Activated naive CD4-positive, alpha-beta T cell treated with anti-CD3 and anti-CD28 coated beads, Interleukin-2, amount 50 U/mL, for 24 hours (primary cell): ENCODE results near the gene SKP2.
"Not testable (repeated sequence)": the region's sequence is repeated elsewhere in the genome, so short reads cannot be mapped to it uniquely, and the experiment has no call there.

Experiments used
- H3K27ac Mint-ChIP-seq: one replicate; pipeline ENCODE4 v1.8.0; 2021; ENCODE audit warnings: mild to moderate bottlenecking, mixed read lengths
- H3K27me3 Mint-ChIP-seq: one replicate; pipeline ENCODE4 v1.8.0; 2021; ENCODE audit warnings: mixed read lengths
- H3K36me3 Mint-ChIP-seq: one replicate; pipeline ENCODE4 v1.8.0; 2021; ENCODE audit warnings: mixed read lengths
- H3K4me1 Mint-ChIP-seq: one replicate; pipeline ENCODE4 v1.8.0; 2021; ENCODE audit warnings: mixed read lengths
- H3K4me3 Mint-ChIP-seq: one replicate; pipeline ENCODE4 v1.8.0; 2021; ENCODE audit warnings: mild to moderate bottlenecking, mixed read lengths
- H3K9me3 Mint-ChIP-seq: one replicate; pipeline ENCODE4 v1.8.0; 2021; ENCODE audit warnings: mixed read lengths

Gene SKP2

GRCh38 chr5:36151434-36152323 is at the start of gene SKP2, which contains the start of gene LMBRD2:
SKP2 (plus strand) TSS chr5:36152111; CDS start chr5:36152263, 152 bp downstream.
LMBRD2 (minus strand) TSS chr5:36151887; CDS start chr5:36143349, 8,538 bp downstream.
- H3K27ac Mint-ChIP-seq: peak within 1 kb of the TSS; percentile 88
- peak within 1 kb of the TSS; percentile 92 for H3K4me3 Mint-ChIP-seq
- H3K36me3 Mint-ChIP-seq: peaks cover 16% of the 10 kb centered on the region
- no peaks in the 10 kb centered on the region for H3K9me3 Mint-ChIP-seq
- peaks cover 70% of the 10 kb centered on the region for H3K4me1 Mint-ChIP-seq
- H3K27me3 Mint-ChIP-seq: no peaks in the 10 kb centered on the region

DNA sequence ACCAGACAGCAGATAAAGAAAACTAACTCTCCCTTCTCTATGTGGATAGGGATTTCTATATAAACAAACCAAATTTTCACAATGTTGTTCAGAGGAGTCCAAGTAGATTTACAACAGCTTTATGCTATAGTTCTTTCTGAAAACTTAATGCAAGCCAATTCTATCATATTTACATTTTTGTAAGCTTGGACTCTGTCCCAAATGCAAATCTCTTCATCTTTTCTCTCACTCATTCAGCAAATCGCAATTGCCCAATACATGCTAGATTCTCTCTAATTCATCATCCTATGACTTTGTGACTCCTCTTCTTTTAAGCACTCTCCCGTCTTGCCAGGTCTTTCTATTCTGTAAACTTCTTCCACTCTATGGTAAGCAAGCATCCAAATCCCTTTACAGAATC is 46.1 kb upstream of the SKP2 start:
- H3K4me1 Mint-ChIP-seq: no peaks in the 10 kb centered on the region
- H3K27ac Mint-ChIP-seq: no peak overlapping the region
- no peak overlapping the region for H3K4me3 Mint-ChIP-seq
- peaks cover 33% of the 10 kb centered on the region for H3K36me3 Mint-ChIP-seq
- H3K27me3 Mint-ChIP-seq: no peaks in the 10 kb centered on the region
- H3K9me3 Mint-ChIP-seq: no peaks in the 10 kb centered on the region

DNA sequence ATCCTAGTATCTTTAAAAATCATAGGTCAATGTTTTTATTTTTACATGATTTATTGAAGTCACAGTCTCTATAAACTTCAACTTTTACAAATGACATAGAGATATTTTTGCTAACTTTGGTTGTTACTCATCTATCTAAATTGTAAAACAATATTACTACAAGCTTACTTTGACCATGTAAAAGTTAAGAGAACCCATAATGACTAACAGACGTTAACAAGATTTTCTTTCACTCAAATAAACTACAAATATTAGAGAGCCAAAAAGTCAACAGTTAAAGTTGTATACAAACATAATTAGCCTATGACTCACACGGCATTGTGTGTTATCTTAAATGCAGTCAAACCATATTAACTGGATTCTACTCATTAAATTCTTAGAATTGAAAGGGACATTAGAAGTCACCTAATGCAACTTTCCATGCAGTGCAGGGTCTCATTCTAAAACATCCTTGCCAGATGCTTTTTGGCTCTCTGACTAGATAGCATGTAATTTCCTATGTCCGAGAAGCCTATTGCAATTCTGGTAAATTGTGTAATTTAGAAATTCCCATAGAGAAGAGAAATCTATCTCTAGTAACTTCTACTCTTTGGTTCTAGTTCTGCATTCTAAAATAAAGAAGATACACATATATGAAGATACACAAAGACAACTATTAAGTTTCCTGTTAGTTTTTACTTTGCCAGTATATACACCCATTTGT is 43.0 kb upstream of the SKP2 start:
- no peak overlapping the region for H3K27ac Mint-ChIP-seq
- no peaks in the 10 kb centered on the region for H3K9me3 Mint-ChIP-seq
- H3K4me1 Mint-ChIP-seq: no peaks in the 10 kb centered on the region
- no peaks in the 10 kb centered on the region for H3K27me3 Mint-ChIP-seq
- H3K36me3 Mint-ChIP-seq: peaks cover 35% of the 10 kb centered on the region
- H3K4me3 Mint-ChIP-seq: no peak overlapping the region

GRCh38 chr5:36111238-36111637 is 40.7 kb upstream of the SKP2 start:
- Mint-ChIP-seq H3K9me3 (no peaks in the 10 kb centered on the region), H3K27me3 (no peaks in the 10 kb centered on the region), H3K27ac (no peak overlapping the region), H3K4me3 (no peak overlapping the region), H3K36me3 (peaks cover 29% of the 10 kb centered on the region), H3K4me1 (no peaks in the 10 kb centered on the region)

DNA sequence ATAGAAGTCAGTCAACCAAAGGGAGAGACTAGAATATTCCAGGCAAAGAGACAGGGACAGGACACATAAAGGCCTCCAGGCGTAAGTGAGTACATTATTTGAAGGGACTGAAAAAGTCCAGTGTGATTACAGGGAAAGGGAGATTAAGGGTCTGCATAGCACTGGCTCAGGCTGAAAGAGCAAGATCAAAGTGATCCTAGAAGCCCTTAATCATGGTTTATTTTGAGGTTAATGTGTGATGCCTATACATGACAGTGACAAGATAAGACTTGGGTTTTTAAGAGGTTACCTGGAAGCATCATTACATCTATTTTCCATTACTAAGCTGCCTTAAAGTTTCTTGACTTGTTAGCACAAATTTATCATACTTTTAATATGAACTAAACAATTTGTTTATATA is 26.0 kb upstream of the SKP2 start:
- Mint-ChIP-seq H3K4me3 (no peak overlapping the region), H3K27me3 (no peaks in the 10 kb centered on the region), H3K9me3 (peaks cover 10% of the 10 kb centered on the region), H3K36me3 (peaks cover 39% of the 10 kb centered on the region), H3K4me1 (peaks cover 21% of the 10 kb centered on the region), H3K27ac (peak overlapping the region; percentile 0)

GRCh38 chr5:36128795-36129194 is 23.1 kb upstream of the SKP2 start:
- Mint-ChIP-seq H3K4me3 (no peak overlapping the region), H3K4me1 (peaks cover 35% of the 10 kb centered on the region), H3K27ac (no peak overlapping the region), H3K36me3 (peaks cover 51% of the 10 kb centered on the region), H3K27me3 (no peaks in the 10 kb centered on the region), H3K9me3 (peaks cover 15% of the 10 kb centered on the region)

DNA sequence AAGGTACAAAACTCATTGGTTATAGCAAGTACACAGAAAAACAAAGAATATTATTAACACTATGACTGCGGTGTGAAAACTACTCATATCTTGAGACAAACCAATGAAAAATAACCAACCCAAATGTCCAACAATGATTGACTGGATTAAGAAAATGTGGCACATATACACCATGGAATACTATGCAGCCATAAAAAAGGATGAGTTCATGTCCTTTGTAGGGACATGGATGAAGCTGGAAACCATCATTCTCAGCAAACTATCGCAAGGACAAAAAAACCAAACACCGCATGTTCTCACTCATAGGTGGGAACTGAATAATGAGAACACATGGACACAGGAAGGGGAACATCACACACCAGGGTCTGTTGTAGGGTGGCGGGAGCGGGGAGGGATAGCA is 22.2 kb upstream of the SKP2 start:
- H3K4me3 Mint-ChIP-seq, H3K27me3 Mint-ChIP-seq, H3K27ac Mint-ChIP-seq: not testable (repeated sequence)
- Mint-ChIP-seq H3K36me3 (peaks cover 52% of the 10 kb centered on the region), H3K4me1 (peaks cover 35% of the 10 kb centered on the region), H3K9me3 (peaks cover 15% of the 10 kb centered on the region)

DNA sequence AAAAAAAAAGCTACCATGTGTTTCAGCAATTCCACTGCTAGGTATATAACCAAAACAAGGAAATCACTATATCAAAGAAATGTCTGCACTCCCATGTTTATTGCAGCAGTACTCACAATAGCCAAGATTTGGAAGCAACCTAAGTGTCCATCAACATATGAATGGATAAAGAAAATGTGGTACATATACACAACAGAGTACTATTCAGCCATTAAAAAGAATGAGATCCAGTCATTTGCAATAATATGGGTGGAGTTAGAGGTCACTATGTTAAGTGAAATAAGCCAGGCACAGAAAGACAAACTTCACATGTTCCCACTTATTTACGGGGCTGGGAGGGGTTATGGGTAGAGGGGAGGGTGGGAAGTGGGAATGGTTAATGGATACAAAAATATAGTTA is 18.9 kb upstream of the SKP2 start:
- H3K27ac Mint-ChIP-seq, H3K27me3 Mint-ChIP-seq, H3K4me3 Mint-ChIP-seq: not testable (repeated sequence)
- H3K4me1 Mint-ChIP-seq: peaks cover 22% of the 10 kb centered on the region
- H3K36me3 Mint-ChIP-seq: peaks cover 54% of the 10 kb centered on the region
- peaks cover 15% of the 10 kb centered on the region for H3K9me3 Mint-ChIP-seq

- Mint-ChIP-seq H3K36me3 (peaks cover 45% of the 10 kb centered on the region), H3K9me3 (peaks cover 5% of the 10 kb centered on the region), H3K4me3 (no peak overlapping the region), H3K27ac (no peak overlapping the region), H3K4me1 (peaks cover 13% of the 10 kb centered on the region), H3K27me3 (no peaks in the 10 kb centered on the region)
Measured at GRCh38 chr5:36135988-36136387, 15.9 kb upstream of the SKP2 start.

DNA sequence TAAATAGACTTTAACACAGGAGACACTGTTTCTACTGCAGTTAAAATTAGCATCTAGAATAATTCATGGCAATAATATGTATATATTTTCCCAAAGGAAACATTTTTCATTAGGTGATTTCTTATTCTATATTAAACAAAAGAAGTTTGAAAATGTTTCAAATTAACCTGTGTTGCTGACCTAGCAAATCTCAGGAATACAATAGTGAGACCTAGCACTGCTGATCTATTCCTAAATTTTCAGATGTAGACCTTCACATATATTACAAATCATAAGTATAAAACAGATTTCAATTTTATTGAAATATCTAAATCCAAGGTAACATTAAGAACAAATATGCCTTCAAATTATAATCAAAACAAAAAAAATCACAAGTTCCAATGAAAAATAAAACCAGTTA is 15.3 kb upstream of the SKP2 start:
- peaks cover 5% of the 10 kb centered on the region for H3K9me3 Mint-ChIP-seq
- H3K36me3 Mint-ChIP-seq: peaks cover 43% of the 10 kb centered on the region
- H3K27ac Mint-ChIP-seq: no peak overlapping the region
- H3K4me3 Mint-ChIP-seq: no peak overlapping the region
- H3K4me1 Mint-ChIP-seq: peaks cover 8% of the 10 kb centered on the region
- H3K27me3 Mint-ChIP-seq: no peaks in the 10 kb centered on the region

- no peak overlapping the region for H3K27ac Mint-ChIP-seq
- H3K36me3 Mint-ChIP-seq: peaks cover 32% of the 10 kb centered on the region
- no peak overlapping the region for H3K4me3 Mint-ChIP-seq
- no peaks in the 10 kb centered on the region for H3K9me3 Mint-ChIP-seq
- H3K27me3 Mint-ChIP-seq: no peaks in the 10 kb centered on the region
- H3K4me1 Mint-ChIP-seq: no peaks in the 10 kb centered on the region
Measured at GRCh38 chr5:36138900-36139683, 12.8 kb upstream of the SKP2 start.

- Mint-ChIP-seq H3K27ac (no peak overlapping the region), H3K4me3 (no peak overlapping the region), H3K36me3 (peaks cover 8% of the 10 kb centered on the region), H3K27me3 (no peaks in the 10 kb centered on the region), H3K4me1 (peaks cover 39% of the 10 kb centered on the region), H3K9me3 (no peaks in the 10 kb centered on the region)
Measured at GRCh38 chr5:36145311-36145710, 6.6 kb upstream of the SKP2 start.

DNA sequence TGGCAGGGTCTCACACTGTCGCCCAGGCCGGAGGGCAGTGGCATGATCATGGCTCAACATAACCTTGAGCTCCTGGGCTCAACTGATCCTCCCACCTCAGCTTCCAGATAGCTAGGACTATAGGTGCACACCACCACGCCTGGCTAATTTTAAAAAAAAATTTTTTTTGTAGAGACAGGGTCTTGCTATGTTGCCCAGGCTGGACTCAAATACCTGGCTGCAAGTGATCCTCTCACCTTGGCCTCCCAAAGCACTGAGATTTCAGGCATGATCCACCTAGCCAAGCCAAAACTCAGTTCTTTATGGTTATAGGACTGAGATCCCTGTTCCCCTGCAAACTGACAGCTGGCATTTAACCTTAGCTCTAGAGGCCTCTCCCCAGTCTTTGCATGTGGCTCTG is 5.5 kb upstream of the SKP2 start:
- Mint-ChIP-seq H3K27ac (no peak overlapping the region), H3K27me3 (no peaks in the 10 kb centered on the region)

GRCh38 chr5:36147681-36148080 is 4.2 kb upstream of the SKP2 start:
- Mint-ChIP-seq H3K4me1 (peaks cover 49% of the 10 kb centered on the region), H3K4me3 (peak overlapping the region; percentile 46)

More for the DNA sequence above, 5.5 kb upstream of the SKP2 start:
- no peaks in the 10 kb centered on the region for H3K9me3 Mint-ChIP-seq
- H3K4me3 Mint-ChIP-seq: no peak overlapping the region
- peaks cover 47% of the 10 kb centered on the region for H3K4me1 Mint-ChIP-seq
- H3K36me3 Mint-ChIP-seq: peaks cover 1% of the 10 kb centered on the region

GRCh38 chr5:36150676-36151433 is 1.1 kb upstream of the SKP2 start:
- Mint-ChIP-seq H3K27me3 (no peaks in the 10 kb centered on the region), H3K27ac (peak overlapping the region; percentile 82), H3K4me1 (peaks cover 63% of the 10 kb centered on the region), H3K4me3 (peak overlapping the region; percentile 92), H3K9me3 (no peaks in the 10 kb centered on the region), H3K36me3 (peaks cover 13% of the 10 kb centered on the region)

More at GRCh38 chr5:36147681-36148080, 4.2 kb upstream of the SKP2 start:
- Mint-ChIP-seq H3K27me3 (no peaks in the 10 kb centered on the region), H3K9me3 (no peaks in the 10 kb centered on the region), H3K36me3 (no peaks in the 10 kb centered on the region), H3K27ac (no peak overlapping the region)
